GM12864 (cell line): ENCODE results near the gene LIPC.

ENCODE experiments used
- DNase-seq: peaks from one replicate; pipeline ENCODE4 v3.0.0-alpha.2; 2011; ENCODE audit warnings: low read depth
- H3K4me3 ChIP-seq: 2 replicates; pipeline ENCODE4 v1.5.1; 2011; ENCODE audit warnings: mild to moderate bottlenecking, low read depth, low read length, control low read depth
- CTCF ChIP-seq: IDR thresholded peaks from 2 replicates; pipeline ENCODE4 v1.5.1; 2011; ENCODE audit warnings: low read depth, mild to moderate bottlenecking, moderate library complexity, low read length, control low read depth, inconsistent platforms; ENCODE audit errors: missing control alignments

LIPC gene

DNA sequence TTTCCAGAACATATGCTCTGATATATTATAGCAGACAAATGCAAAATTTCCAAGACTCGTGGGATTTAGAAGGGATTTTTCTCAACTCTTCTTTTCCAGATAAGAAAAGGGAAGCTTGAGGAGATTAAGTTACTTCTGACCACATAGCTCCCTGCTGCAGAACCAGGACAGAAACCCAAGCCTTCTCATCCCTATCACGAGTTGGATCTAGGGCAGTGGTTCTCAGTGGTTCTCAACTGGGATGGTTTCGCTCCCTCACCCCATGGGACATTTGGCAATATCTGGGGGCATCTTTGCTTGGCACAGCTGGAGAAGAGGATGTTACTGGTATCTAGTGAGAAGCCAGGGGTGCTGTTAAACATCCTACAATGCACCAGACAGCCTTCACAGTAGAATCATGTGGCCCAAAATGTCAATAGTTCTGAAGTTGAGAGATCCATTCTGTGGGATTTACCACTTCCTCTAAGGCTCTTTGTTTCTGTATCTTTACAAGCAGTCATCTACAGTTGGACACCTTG, 64.2 kb downstream of the LIPC start:
- no peak for DNase-seq
- H3K4me3 ChIP-seq: no peak overlapping the region
- TF ChIP-seq CTCF: no peak

GRCh38 chr15:58497046-58497785, 65.4 kb downstream of the LIPC start:
- no peak for DNase-seq
- no peak for TF ChIP-seq CTCF
- H3K4me3 ChIP-seq: no peak overlapping the region

DNA sequence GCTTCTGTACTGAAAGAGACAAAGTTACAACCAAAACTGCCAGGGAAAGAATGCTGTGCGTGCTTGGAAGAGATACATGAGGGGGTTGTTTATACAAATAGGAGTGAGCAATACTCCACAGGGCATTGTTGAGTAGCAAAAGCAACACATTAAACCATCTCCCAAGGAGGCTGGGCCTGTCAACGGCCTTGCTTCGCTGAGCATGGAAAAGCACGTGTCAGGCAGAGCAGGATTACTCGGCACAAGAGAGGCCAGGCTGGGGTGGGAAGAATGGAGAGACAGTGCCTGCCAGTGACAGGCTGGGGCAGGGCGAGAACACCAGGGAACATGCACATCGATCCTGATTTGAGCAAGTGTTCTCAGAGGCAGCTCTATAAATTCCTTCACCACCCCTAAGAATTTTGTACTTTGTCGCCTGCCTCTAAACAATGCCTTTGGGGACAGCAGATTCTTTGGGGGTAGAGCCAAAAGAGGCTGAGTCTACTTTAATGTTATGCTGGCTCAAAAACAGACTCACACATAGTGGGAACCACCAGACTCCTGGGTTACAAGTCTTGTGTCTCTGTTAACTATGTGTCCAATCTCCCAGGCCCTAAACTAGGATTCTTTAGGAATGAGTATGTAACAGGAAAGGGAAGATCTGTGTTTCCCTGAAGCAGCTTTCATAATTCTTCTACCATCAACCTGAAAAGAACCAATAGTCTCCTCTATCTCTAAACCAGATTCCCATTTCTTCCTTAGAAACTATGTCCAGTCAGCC, 67.2 kb downstream of the LIPC start:
- no peak overlapping the region for H3K4me3 ChIP-seq
- DNase-seq: no peak
- TF ChIP-seq CTCF: no peak

DNA sequence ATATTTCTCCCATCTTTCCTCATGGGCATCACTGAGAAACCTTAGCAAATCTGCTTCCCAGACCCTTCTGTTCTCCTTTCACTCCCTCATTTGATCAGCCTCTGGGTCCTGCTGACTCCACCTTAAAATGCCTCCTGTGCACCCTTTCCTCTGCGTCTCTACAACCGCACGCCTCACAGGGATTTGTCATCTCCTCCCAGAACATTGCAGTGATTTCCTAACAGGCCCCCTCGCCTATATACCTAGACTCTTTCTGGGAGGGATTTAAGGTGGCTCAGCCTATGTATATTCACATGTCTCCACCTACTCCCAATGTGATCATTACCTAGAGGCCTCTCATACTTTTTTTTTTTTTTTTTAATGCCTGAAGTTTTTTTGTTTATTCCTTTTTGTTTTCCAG, 69.2 kb downstream of the LIPC start:
- H3K4me3 ChIP-seq: no peak overlapping the region
- TF ChIP-seq CTCF: no peak
- no peak for DNase-seq

- no peak for DNase-seq
- no peak overlapping the region for H3K4me3 ChIP-seq
- no peak for TF ChIP-seq CTCF
Measured at GRCh38 chr15:58501636-58502188, 69.9 kb downstream of the LIPC start.

DNA sequence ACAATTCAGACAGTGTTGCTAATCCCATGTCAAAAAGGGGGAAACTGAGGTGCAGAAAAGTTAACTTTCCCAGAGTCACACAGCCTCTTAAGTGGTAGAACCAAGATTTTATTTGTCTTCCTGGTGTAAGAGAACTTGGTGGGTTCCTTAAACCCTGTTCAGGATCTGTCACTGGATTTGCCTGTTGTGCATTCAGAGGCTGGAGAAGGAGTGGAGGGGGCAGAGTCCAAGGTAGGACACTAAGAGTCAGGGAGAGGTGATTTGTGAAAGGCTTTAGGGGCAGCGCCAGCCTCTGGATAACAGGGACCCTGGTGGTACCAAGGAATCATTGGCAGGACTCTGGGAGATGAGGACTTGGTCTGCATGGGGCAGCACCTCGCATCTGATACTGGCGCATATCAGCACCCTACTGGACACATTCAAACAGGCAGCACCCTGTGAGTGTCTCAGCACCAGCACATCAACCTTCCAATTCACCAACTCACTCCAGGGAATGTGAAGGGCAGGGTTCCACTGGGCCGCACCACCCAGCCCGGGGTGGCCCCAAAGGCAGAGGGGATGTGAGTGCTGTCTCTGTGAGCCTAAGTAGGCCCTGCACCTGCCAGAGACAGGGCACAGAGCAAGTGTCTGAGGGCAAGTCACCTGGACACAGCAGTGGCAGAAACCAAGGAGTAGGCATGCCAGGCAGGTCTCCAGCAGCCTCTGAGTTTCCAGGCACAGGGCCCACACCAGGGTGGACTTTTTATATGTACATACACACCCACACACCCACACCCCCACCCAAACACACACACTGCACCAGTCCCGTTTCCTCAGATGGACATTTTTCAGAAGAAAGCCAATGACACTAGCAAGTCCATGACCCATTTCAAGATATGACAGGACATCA, 71.6 kb downstream of the LIPC start:
- no peak for TF ChIP-seq CTCF
- no peak overlapping the region for H3K4me3 ChIP-seq
- DNase-seq: no peak
